Prostate gland (tissue), 2 donors: ENCODE data around the gene IL2RG.

Experiments used
- CTCF ChIP-seq, 4 experiments: fragments of 200-600 bp in 2 of 4; fragments of 450-650 bp in 2 of 4; sonication (generic) in 2 of 4; IDR thresholded peaks; 1 replicate in 3 of 4; 2 replicates in 1 of 4; pipeline ENCODE4 v1.5.1; 2016 to 2019; ENCODE audit warnings: antibody characterized with exemption in 4 of 4, mild to moderate bottlenecking in 2 of 4, moderate library complexity in 2 of 4
- POLR2AphosphoS5 ChIP-seq: sonication (generic); formaldehyde crosslinking; IDR thresholded peaks from one replicate; pipeline ENCODE4 v1.6.1; 2017; ENCODE audit warnings: antibody characterized with exemption

GRCh38 chrX:71107762-71108360 is 3.5 kb downstream of the IL2RG start:
- TF ChIP-seq CTCF (IDR thresholded peaks at IDR 0.05) (no peak), POLR2AphosphoS5 (no peak)
